IPS-15b (cell line): ENCODE results near the gene CACNA1H.
"Not testable (repeated sequence)": the region's sequence is repeated elsewhere in the genome, so short reads cannot be mapped to it uniquely, and the experiment has no call there.

Experiments
- H3K27me3 ChIP-seq: one replicate; pipeline ENCODE4 v1.6.1; 2013; ENCODE audit warnings: low read length; ENCODE audit not compliant: control insufficient read depth, insufficient read depth
- H3K36me3 ChIP-seq: one replicate; pipeline ENCODE4 v1.6.1; 2013; ENCODE audit warnings: low read length; ENCODE audit not compliant: control insufficient read depth, insufficient read depth
- H3K4me1 ChIP-seq: one replicate; pipeline ENCODE4 v1.6.1; 2013; ENCODE audit warnings: mild to moderate bottlenecking, low read length; ENCODE audit not compliant: control insufficient read depth, insufficient read depth
- H3K4me3 ChIP-seq: one replicate; pipeline ENCODE4 v1.5.1; 2013; ENCODE audit warnings: low read depth, low read length
- H3K9ac ChIP-seq: one replicate; pipeline ENCODE4 v1.6.1; 2013; ENCODE audit warnings: low read depth, mild to moderate bottlenecking, low read length
- H3K9me3 ChIP-seq: one replicate; pipeline ENCODE4 v1.6.1; 2013; ENCODE audit warnings: mild to moderate bottlenecking, low read length; ENCODE audit not compliant: control insufficient read depth, insufficient read depth

The CACNA1H gene

DNA sequence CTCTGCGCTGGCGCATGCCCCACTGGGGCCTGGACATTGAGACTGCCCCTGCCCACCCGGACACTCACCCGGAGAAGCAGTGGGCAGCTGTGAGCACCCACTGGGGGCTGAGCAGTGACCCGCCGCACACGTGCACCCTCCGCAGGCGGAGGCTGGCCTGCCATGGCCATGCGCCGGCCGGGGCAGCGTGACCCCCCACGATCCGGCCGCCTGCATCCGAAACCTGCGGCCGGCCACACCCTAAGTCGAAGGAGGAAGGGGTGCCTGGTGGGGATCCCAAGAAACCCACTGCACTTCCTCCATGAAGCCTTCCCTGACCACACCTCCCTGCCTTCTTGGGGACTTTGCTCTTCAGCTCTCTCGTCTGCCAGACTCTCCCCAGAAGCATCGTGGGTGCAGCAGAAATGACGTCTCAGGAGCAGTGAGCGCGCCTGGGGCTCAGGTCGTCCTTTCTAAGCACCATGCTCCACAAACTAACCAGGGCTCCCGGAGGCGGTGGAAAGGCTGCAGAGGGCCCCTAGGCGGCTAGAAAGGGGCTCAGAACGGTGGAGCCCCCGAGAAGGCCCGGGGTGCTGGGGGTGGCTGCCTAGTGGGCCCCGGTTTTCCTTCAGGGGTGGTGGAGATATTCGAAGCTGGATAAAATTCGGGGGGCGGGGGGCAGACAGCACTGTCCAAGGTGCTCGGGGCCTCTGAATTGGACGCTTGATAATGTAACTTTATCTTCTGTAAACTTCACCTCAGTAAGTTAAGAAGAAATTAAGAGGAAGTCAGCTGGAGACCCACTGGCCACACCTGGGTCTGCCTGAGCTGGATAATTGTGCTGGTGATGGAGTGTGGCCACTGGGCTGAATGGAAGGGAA, 70.7 kb downstream of the CACNA1H start:
- Histone ChIP-seq H3K4me1 (no peaks in the 10 kb centered on the region), H3K4me3 (no peak overlapping the region), H3K36me3 (peaks cover 28% of the 10 kb centered on the region), H3K9ac (no peak overlapping the region), H3K27me3 (no peaks in the 10 kb centered on the region), H3K9me3 (no peaks in the 10 kb centered on the region)

DNA sequence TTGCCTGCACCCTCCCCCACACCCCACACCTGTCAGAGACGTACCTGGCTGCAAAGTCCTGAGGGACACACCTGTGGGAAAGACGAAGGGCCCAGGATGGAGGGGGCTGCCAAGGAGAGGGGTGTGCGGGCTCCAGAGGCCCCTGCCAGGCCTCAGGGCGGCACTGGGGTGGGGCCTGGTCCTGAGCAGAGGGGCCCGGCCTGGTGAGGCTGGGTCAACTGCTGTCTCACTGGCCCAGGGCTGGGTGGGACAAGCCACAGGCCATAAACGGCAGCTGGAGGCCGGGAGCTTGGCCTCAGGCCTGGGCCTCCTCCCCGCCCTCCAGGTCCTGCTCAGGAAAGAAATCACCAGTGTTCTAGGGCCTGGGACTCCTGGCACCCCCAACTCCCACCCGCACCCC, 71.7 kb downstream of the CACNA1H start:
- Histone ChIP-seq H3K4me3 (no peak overlapping the region), H3K27me3 (no peaks in the 10 kb centered on the region), H3K9ac (no peak overlapping the region), H3K36me3 (peaks cover 20% of the 10 kb centered on the region), H3K4me1 (no peaks in the 10 kb centered on the region), H3K9me3 (no peaks in the 10 kb centered on the region)

DNA sequence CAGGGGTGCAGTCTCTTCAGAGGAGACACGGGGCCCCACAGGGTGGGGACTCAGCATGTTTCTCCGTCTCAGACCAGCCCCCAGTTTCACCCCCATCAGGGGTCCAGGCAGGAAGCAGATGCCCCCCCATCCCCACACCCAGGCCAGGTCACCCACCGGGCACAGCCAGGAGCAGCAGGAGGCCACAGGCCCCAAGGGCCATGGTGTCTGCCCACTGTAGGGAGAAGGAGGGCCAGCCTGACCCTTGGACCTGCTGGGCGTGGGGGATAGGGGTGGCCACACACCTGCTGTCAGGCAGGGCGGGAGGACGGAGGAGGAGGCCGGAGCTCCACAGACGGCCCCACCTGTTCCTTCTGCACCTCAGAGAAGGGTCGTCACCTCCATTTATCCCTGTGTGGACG, 72.1 kb downstream of the CACNA1H start, which contains the start of gene TPSG1:
TPSG1 (minus strand) TSS at position 218 of the 401 bp plus-strand sequence; CDS start at position 202, 16 bp downstream.
- no peaks in the 10 kb centered on the region for H3K4me1 ChIP-seq
- H3K9me3 ChIP-seq = no peaks in the 10 kb centered on the region
- no peaks in the 10 kb centered on the region for H3K27me3 ChIP-seq
- peaks cover 17% of the 10 kb centered on the region for H3K36me3 ChIP-seq
- no peak within 1 kb of the TSS for H3K9ac ChIP-seq
- H3K4me3 ChIP-seq = no peak within 1 kb of the TSS

DNA sequence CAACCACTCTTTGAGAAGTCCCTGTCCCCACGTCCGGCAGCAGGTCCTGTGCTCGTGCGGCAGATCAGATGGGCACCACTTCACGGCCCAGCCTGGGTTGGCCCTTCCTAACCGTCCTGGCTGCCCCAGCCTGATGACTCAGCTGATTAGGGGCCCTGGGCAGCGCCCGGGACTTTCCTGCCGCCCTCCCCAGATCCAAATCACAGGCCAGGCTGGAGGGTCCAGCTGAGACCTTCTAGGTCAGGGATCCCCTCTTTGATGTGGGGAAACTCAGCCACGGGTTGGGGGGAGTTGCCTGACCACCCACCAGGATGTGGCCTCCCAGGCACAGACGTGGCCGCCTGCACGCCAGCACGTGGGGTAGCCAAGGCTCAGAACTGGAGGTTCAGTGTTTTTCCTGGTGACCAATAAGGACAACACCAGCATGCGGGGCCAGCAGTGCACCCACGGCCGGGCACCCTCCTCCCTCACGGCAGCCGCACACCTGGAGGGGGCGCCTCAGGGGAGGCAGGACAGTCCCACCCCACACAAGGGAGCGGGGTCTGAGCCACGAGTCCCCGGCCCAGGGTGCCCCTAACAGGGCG, 72.9 kb downstream of the CACNA1H start:
- H3K4me3 ChIP-seq, H3K9ac ChIP-seq, H3K27me3 ChIP-seq, H3K4me1 ChIP-seq, H3K9me3 ChIP-seq, H3K36me3 ChIP-seq: not testable (repeated sequence)

DNA sequence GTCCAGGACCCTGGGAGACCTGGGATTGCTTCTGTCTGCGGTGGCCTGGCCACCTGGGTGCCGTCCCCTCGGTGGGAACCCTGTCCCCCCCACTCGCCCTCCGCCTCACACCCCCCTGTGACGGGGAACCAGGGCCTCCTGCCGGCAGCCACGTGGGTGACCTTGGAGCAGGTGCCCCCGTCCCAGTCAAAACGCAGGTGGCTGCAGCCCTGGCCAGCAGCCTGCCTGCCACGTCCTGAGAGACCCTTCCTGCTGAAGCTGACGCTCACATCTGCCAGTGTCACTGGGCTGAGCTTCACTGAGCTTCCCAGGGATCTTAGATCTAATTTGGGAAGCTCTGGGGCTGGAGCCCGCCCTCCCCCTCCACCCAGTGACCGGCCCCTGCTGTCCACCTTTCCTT, 73.8 kb downstream of the CACNA1H start:
- H3K9me3 ChIP-seq, H3K27me3 ChIP-seq, H3K4me3 ChIP-seq, H3K4me1 ChIP-seq, H3K9ac ChIP-seq, H3K36me3 ChIP-seq: not testable (repeated sequence)

DNA sequence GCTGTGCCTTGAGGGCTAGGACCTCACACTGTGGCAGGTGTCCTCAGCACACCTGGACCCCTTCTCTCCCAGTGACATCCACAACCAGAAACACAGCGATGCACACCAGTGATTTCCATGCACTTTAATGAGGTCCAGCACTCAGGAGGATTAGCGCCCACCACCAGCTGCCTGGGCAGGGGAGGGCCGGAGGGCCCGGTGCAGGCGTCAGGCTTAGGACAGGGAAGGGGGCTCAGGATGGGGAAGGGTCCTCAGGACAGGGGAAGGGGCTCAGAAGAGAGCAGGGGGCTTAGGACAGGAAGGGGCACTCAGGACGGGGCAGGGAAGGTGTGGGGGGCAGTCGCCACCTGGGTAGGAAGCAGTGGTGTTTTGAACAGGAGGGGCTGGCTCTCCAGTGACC, 75.3 kb downstream of the CACNA1H start:
- H3K4me1 ChIP-seq, H3K9ac ChIP-seq, H3K36me3 ChIP-seq, H3K9me3 ChIP-seq, H3K27me3 ChIP-seq, H3K4me3 ChIP-seq: not testable (repeated sequence)

DNA sequence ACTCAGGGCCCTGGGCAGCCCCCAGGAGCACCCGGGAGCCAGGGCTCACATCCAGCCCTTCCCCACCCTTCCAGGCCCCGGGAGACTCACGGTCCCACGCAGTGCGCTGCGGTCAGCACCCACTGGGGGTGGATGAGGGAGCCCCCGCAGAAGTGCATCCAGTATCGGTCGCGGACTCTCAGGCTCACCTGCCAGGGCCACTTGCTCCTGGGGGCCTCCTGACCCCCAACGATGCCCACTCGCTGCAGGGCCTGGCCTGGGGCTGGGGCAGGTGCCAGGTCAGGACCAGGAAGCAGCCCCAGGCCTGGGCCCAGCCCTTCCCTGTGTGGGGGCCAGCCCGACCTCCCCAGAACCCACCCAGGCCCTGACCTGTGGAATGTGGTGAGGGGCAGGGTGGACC, 76.6 kb downstream of the CACNA1H start:
- not testable (repeated sequence) for H3K4me1 ChIP-seq, H3K36me3 ChIP-seq, H3K9me3 ChIP-seq, H3K9ac ChIP-seq, H3K27me3 ChIP-seq, H3K4me3 ChIP-seq

DNA sequence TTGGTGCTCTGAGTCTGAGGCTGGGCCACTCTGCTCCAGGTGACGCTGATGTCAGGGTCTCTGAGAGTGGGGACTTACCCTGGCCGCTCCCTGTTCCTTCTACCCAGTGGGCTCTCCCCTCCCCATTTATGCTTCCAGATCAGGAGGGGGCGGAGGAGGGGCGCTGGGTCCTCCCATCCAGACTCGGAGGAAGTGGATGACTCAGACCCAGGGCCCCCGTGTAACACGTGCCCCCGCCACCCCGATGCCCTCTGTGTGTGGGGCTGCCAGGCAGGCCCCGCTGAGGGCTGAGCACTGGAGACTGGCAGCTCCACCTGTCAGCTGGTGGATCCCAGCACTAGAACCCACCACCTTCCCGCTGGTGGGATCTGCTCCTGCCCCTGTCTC, 77.2 kb downstream of the CACNA1H start, which contains the start of gene TPSB2:
TPSB2 (minus strand) TSS at position 101 of the 387 bp plus-strand sequence. CDS start 233 bp downstream, outside the sequence.
- not testable (repeated sequence) for H3K4me1 ChIP-seq, H3K36me3 ChIP-seq, H3K27me3 ChIP-seq, H3K4me3 ChIP-seq, H3K9ac ChIP-seq, H3K9me3 ChIP-seq

DNA sequence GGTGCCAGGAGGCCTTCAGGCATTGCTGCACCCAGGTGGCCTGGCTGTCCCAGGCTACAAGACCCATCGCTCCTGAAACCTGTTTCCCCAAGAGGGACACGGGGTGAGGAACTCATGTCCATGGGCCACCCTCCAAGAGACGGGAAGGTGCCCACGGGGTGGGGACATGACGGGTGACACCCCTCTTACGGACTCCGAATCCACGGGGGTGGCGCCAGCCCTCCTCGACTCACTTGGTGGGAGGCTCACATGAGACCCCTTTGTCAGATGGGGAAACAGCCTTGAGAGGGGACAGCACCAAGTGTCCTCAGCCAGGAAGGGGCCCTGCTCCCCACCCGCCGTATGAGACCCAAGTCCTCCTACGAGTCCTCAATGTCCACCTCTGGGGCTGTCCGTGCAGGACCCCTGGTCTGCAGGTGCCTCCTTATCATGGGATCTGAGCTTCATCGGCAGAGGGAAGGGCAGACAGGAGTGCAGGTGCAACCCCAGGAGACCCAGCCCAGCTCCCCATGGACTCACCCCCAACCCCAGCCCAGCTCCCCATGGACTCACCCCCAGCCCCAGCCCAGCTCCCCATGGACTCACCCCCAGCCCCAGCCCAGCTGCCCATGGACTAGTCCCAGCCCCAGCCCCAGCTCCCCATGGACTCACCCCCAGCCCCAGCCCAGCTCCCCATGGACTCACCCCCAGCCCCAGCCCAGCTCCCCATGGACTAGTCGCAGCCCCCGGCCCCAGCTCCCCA, 77.7 kb downstream of the CACNA1H start:
- not testable (repeated sequence) for H3K4me1 ChIP-seq

DNA sequence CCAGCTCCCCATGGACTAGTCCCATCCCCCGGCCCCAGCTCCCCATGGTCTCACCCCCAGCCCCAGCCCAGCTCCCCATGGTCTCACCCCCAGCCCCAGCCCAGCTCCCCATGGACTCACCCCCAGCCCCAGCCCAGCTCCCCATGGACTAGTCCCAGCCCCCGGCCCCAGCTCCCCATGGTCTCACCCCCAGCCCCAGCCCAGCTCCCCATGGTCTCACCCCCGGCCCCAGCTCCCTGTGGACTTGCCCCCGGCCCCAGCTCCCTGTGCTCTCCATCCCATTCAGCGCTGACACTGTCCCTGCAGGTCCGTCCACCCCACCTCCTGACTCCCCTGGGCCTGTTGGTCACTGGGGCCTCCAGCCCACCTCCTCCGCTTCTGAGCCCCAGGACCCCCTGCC, 78.4 kb downstream of the CACNA1H start:
- not testable (repeated sequence) for H3K9me3 ChIP-seq, H3K36me3 ChIP-seq, H3K4me3 ChIP-seq, H3K27me3 ChIP-seq, H3K9ac ChIP-seq, H3K4me1 ChIP-seq

More for the DNA sequence above, 77.7 kb downstream of the CACNA1H start:
- not testable (repeated sequence) for H3K4me3 ChIP-seq, H3K9me3 ChIP-seq, H3K9ac ChIP-seq, H3K36me3 ChIP-seq, H3K27me3 ChIP-seq

DNA sequence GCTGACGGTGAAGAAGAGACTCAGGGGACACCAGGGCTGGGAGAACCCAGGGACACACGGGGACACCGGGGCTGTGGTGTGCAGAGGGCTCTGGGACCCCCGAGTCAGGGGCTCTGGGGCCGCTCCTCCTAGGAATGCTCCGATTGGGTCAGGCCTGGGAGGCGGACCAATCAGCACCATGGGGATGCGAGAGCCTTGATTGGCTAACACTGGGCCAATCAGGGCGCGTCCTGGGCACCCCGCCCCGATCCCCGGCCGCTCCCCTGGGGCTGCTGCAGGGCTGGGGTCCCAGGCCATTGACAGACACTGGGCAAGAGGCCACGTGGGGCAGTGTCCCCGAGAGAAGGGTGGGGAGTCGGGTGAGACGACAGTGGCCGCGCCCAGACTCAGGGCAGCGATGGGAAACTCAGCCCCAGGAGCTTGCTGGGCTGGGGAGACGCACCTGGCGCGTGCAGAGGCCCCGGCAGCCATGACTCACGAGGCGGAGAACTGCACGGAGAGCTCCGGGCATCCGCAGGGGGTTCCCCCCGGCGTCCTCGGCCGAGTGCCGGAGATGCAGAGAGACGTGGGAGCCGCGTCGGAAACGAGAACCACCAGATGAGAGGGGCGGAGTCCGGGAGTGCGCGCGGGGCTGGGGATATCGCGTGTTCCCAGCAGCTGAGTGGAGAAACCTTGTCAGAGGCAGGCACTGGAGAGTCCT, 79.3 kb downstream of the CACNA1H start:
- H3K9me3 ChIP-seq, H3K27me3 ChIP-seq, H3K4me3 ChIP-seq, H3K9ac ChIP-seq, H3K4me1 ChIP-seq, H3K36me3 ChIP-seq: not testable (repeated sequence)
